ENCODE data around the gene PMPCA.

PMPCA gene

DNA sequence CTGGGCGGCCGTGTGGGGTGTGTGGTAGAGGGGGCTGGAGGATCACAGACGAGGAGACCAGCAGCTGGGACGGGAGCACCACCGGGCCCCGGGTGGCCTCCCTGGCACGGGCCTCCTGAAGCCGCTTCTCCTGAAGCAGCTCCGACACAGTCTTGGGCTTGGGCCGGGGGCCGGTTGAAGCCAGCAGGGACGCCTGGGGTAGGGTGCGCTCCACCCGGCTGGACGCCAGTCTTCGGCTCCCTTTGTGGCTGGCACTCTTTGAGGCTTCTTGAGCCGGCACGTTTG, 31.5 kb upstream of the PMPCA start (continued):
- no peak for TF ChIP-seq ZNF747 (tag by site-specific recombination; IDR thresholded peaks at IDR 0.05)
- TF ChIP-seq ZNF248 (tag by site-specific recombination; IDR thresholded peaks at IDR 0.05): no peak
- TF ChIP-seq ZNF561 (tag by site-specific recombination; IDR thresholded peaks at IDR 0.05; ENCODE audit: borderline replicate concordance): no peak

DNA sequence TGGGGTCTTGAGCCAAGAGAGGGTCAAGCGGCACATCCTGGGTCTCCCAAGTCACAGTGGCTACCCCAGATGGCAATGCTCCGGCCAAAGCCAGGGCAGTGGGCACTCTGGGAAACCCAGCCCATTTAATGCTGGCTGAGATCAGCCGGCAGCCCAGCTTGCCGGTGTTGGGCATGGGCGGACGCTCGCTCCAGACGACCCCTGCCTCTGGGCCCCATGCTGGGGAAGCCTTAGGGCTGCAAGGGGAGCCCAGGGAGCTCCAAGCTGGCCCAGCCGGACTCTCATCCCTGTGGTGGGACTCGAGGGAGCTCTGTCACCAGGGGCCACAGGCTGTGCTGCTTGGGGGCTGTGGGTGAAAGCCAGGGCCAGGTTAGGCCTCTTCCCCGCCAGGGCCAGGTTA, 31.1 kb upstream of the PMPCA start:
- Histone ChIP-seq H3K4me3 (ENCODE audit: low read depth, low read length) (no peak overlapping the region), H3K9me3 (ENCODE audit: control insufficient read depth, insufficient read depth, low read depth, low read length) (no peaks in the 10 kb centered on the region), H3K4me1 (ENCODE audit: control insufficient read depth, insufficient read depth, low read length) (no peaks in the 10 kb centered on the region), H3K27ac (ENCODE audit: extremely low read depth, low read depth, low read length) (no peak overlapping the region), H3K36me3 (ENCODE audit: control insufficient read depth in 2 of 2, insufficient read depth in 1 of 2, low read length in 2 of 2) (peaks cover 0 to 97% of the 10 kb centered on the region in 2 experiments; a peak in 2 of 3 replicates)
- ChIA-PET POLR2A (interaction anchor here (0.5 to 1.3 kb wide), 4 partner anchors 10 to 37 kb away, joined by 3 to 4 read pairs (median 4); no protein-coding TSS in a partner anchor), CTCF (interaction anchor here (1.0 kb wide), 1 partner anchor 22 kb away, joined by 3 read pairs; no protein-coding TSS in a partner anchor)
- TF ChIP-seq, protein P1, sequence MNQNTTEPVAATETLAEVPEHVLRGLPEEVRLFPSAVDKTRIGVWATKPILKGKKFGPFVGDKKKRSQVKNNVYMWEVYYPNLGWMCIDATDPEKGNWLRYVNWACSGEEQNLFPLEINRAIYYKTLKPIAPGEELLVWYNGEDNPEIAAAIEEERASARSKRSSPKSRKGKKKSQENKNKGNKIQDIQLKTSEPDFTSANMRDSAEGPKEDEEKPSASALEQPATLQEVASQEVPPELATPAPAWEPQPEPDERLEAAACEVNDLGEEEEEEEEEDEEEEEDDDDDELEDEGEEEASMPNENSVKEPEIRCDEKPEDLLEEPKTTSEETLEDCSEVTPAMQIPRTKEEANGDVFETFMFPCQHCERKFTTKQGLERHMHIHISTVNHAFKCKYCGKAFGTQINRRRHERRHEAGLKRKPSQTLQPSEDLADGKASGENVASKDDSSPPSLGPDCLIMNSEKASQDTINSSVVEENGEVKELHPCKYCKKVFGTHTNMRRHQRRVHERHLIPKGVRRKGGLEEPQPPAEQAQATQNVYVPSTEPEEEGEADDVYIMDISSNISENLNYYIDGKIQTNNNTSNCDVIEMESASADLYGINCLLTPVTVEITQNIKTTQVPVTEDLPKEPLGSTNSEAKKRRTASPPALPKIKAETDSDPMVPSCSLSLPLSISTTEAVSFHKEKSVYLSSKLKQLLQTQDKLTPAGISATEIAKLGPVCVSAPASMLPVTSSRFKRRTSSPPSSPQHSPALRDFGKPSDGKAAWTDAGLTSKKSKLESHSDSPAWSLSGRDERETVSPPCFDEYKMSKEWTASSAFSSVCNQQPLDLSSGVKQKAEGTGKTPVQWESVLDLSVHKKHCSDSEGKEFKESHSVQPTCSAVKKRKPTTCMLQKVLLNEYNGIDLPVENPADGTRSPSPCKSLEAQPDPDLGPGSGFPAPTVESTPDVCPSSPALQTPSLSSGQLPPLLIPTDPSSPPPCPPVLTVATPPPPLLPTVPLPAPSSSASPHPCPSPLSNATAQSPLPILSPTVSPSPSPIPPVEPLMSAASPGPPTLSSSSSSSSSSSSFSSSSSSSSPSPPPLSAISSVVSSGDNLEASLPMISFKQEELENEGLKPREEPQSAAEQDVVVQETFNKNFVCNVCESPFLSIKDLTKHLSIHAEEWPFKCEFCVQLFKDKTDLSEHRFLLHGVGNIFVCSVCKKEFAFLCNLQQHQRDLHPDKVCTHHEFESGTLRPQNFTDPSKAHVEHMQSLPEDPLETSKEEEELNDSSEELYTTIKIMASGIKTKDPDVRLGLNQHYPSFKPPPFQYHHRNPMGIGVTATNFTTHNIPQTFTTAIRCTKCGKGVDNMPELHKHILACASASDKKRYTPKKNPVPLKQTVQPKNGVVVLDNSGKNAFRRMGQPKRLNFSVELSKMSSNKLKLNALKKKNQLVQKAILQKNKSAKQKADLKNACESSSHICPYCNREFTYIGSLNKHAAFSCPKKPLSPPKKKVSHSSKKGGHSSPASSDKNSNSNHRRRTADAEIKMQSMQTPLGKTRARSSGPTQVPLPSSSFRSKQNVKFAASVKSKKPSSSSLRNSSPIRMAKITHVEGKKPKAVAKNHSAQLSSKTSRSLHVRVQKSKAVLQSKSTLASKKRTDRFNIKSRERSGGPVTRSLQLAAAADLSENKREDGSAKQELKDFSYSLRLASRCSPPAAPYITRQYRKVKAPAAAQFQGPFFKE (tag by site-specific recombination; IDR thresholded peaks at IDR 0.05; ENCODE audit: borderline replicate concordance): no peak
- TF ChIP-seq BCL11B (tag by site-specific recombination; IDR thresholded peaks at IDR 0.05; ENCODE audit: low read depth): no peak
- no peak for TF ChIP-seq ZNF132 (tag by site-specific recombination; IDR thresholded peaks at IDR 0.05; ENCODE audit: borderline replicate concordance)
- no peak for TF ChIP-seq GLI2 (tag by site-specific recombination; IDR thresholded peaks at IDR 0.05; ENCODE audit: borderline replicate concordance, low read depth)
- no peak for TF ChIP-seq ZBTB48 (tag by site-specific recombination; IDR thresholded peaks at IDR 0.05)
- no peak for TF ChIP-seq YY1 (tag by site-specific recombination; IDR thresholded peaks at IDR 0.05)
- TF ChIP-seq IKZF3 (tag by site-specific recombination; IDR thresholded peaks at IDR 0.05): no peak
- no peak for TF ChIP-seq ZNF707 (tag by site-specific recombination; IDR thresholded peaks at IDR 0.05)
- TF ChIP-seq KLF7 (tag by site-specific recombination; IDR thresholded peaks at IDR 0.05; ENCODE audit: borderline replicate concordance): no peak
- TF ChIP-seq ZNF529 (tag by site-specific recombination; IDR thresholded peaks at IDR 0.05; ENCODE audit: insufficient replicate concordance): no peak
- TF ChIP-seq, protein P2, sequence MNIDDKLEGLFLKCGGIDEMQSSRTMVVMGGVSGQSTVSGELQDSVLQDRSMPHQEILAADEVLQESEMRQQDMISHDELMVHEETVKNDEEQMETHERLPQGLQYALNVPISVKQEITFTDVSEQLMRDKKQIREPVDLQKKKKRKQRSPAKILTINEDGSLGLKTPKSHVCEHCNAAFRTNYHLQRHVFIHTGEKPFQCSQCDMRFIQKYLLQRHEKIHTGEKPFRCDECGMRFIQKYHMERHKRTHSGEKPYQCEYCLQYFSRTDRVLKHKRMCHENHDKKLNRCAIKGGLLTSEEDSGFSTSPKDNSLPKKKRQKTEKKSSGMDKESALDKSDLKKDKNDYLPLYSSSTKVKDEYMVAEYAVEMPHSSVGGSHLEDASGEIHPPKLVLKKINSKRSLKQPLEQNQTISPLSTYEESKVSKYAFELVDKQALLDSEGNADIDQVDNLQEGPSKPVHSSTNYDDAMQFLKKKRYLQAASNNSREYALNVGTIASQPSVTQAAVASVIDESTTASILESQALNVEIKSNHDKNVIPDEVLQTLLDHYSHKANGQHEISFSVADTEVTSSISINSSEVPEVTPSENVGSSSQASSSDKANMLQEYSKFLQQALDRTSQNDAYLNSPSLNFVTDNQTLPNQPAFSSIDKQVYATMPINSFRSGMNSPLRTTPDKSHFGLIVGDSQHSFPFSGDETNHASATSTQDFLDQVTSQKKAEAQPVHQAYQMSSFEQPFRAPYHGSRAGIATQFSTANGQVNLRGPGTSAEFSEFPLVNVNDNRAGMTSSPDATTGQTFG (tag by site-specific recombination; IDR thresholded peaks at IDR 0.05; ENCODE audit: borderline replicate concordance): no peak
- no peak for TF ChIP-seq KLF8 (tag by site-specific recombination; IDR thresholded peaks at IDR 0.05)
- no peak for TF ChIP-seq ZBTB1 (tag by site-specific recombination; IDR thresholded peaks at IDR 0.05)
- TF ChIP-seq ZNF530 (tag by site-specific recombination; IDR thresholded peaks at IDR 0.05; ENCODE audit: low read depth): no peak
- TF ChIP-seq, protein P3, sequence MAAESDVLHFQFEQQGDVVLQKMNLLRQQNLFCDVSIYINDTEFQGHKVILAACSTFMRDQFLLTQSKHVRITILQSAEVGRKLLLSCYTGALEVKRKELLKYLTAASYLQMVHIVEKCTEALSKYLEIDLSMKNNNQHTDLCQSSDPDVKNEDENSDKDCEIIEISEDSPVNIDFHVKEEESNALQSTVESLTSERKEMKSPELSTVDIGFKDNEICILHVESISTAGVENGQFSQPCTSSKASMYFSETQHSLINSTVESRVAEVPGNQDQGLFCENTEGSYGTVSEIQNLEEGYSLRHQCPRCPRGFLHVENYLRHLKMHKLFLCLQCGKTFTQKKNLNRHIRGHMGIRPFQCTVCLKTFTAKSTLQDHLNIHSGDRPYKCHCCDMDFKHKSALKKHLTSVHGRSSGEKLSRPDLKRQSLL (tag by site-specific recombination; IDR thresholded peaks at IDR 0.05): no peak
- TF ChIP-seq, protein P4, sequence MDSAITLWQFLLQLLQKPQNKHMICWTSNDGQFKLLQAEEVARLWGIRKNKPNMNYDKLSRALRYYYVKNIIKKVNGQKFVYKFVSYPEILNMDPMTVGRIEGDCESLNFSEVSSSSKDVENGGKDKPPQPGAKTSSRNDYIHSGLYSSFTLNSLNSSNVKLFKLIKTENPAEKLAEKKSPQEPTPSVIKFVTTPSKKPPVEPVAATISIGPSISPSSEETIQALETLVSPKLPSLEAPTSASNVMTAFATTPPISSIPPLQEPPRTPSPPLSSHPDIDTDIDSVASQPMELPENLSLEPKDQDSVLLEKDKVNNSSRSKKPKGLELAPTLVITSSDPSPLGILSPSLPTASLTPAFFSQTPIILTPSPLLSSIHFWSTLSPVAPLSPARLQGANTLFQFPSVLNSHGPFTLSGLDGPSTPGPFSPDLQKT (IDR thresholded peaks at IDR 0.05; ENCODE audit: borderline replicate concordance, low read depth, low read length): no peak
- no peak for TF ChIP-seq ZNF175 (tag by site-specific recombination; IDR thresholded peaks at IDR 0.05)
- TF ChIP-seq, protein P5, sequence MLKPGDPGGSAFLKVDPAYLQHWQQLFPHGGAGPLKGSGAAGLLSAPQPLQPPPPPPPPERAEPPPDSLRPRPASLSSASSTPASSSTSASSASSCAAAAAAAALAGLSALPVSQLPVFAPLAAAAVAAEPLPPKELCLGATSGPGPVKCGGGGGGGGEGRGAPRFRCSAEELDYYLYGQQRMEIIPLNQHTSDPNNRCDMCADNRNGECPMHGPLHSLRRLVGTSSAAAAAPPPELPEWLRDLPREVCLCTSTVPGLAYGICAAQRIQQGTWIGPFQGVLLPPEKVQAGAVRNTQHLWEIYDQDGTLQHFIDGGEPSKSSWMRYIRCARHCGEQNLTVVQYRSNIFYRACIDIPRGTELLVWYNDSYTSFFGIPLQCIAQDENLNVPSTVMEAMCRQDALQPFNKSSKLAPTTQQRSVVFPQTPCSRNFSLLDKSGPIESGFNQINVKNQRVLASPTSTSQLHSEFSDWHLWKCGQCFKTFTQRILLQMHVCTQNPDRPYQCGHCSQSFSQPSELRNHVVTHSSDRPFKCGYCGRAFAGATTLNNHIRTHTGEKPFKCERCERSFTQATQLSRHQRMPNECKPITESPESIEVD (tag by site-specific recombination; IDR thresholded peaks at IDR 0.05): no peak
- TF ChIP-seq, protein P6, sequence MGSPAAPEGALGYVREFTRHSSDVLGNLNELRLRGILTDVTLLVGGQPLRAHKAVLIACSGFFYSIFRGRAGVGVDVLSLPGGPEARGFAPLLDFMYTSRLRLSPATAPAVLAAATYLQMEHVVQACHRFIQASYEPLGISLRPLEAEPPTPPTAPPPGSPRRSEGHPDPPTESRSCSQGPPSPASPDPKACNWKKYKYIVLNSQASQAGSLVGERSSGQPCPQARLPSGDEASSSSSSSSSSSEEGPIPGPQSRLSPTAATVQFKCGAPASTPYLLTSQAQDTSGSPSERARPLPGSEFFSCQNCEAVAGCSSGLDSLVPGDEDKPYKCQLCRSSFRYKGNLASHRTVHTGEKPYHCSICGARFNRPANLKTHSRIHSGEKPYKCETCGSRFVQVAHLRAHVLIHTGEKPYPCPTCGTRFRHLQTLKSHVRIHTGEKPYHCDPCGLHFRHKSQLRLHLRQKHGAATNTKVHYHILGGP (tag by site-specific recombination; IDR thresholded peaks at IDR 0.05): no peak
